Measurements from ENCODE around the gene ABHD2.

The ABHD2 gene

GRCh38 chr15:89243691-89244573 is 155.7 kb downstream of the ABHD2 start, which contains the start of gene FANCI (continued):
- TF ChIP-seq ZNF423 (tag by site-specific recombination; IDR thresholded peaks at IDR 0.05) (no peak), ZNF747 (tag by site-specific recombination; IDR thresholded peaks at IDR 0.05) (no peak), HOXA7 (CRISPR knock-in tag; IDR thresholded peaks at IDR 0.05; ENCODE audit: borderline replicate concordance) (no peak), ZNF366 (tag by site-specific recombination; conservative IDR thresholded peaks at IDR 0.05) (no peak), ZNF202 (tag by site-specific recombination; IDR thresholded peaks at IDR 0.05; ENCODE audit: borderline replicate concordance) (no peak), SETDB1 (IDR thresholded peaks at IDR 0.05; ENCODE audit: insufficient read length, low read length) (no peak), ZNF624 (tag by site-specific recombination; IDR thresholded peaks at IDR 0.05) (no peak), ZBTB6 (tag by site-specific recombination; IDR thresholded peaks at IDR 0.05) (no peak), ZNF561 (tag by site-specific recombination; IDR thresholded peaks at IDR 0.05; ENCODE audit: borderline replicate concordance) (peak; percentile 53; the same call in 1 of the 2 replicates), ZNF433 (tag by site-specific recombination; IDR thresholded peaks at IDR 0.05; ENCODE audit: low read depth) (no peak), GLIS2 (tag by site-specific recombination; IDR thresholded peaks at IDR 0.05) (peak; percentile 80), ZNF26 (tag by site-specific recombination; IDR thresholded peaks at IDR 0.05) (no peak), ZNF302 (tag by site-specific recombination; IDR thresholded peaks at IDR 0.05; ENCODE audit: low read depth) (no peak), YY1 (tag by site-specific recombination; IDR thresholded peaks at IDR 0.05) (no peak; the same call in 1 of the 2 replicates), KLF7 (tag by site-specific recombination; IDR thresholded peaks at IDR 0.05; ENCODE audit: borderline replicate concordance) (no peak; the same call in 1 of the 2 replicates), ZNF658 (tag by site-specific recombination; IDR thresholded peaks at IDR 0.05) (no peak), KLF1 (tag by site-specific recombination; IDR thresholded peaks at IDR 0.05) (no peak; the same call in 1 of the 2 replicates), ZNF426 (tag by site-specific recombination; IDR thresholded peaks at IDR 0.05) (no peak), IKZF3 (tag by site-specific recombination; IDR thresholded peaks at IDR 0.05) (peak; percentile 71), ZNF664 (tag by site-specific recombination; IDR thresholded peaks at IDR 0.05) (no peak), ZNF214 (tag by site-specific recombination; IDR thresholded peaks at IDR 0.05; ENCODE audit: borderline replicate concordance) (no peak), ZNF266 (tag by site-specific recombination; IDR thresholded peaks at IDR 0.05; ENCODE audit: low read depth) (no peak), ZBTB21 (tag by site-specific recombination; IDR thresholded peaks at IDR 0.05) (0 out of 2 replicates have a peak, but pooled peaks have one; percentile 31), ZNF175 (tag by site-specific recombination; IDR thresholded peaks at IDR 0.05) (no peak), ZNF488 (tag by site-specific recombination; IDR thresholded peaks at IDR 0.05) (no peak), ZNF558 (tag by site-specific recombination; IDR thresholded peaks at IDR 0.05) (no peak), ZNF311 (tag by site-specific recombination; IDR thresholded peaks at IDR 0.05; ENCODE audit: borderline replicate concordance) (no peak), INSM2 (tag by site-specific recombination; IDR thresholded peaks at IDR 0.05) (peak; percentile 47), ZNF292 (tag by site-specific recombination; IDR thresholded peaks at IDR 0.05; ENCODE audit: borderline replicate concordance, low read depth) (no peak), SP7 (tag by site-specific recombination; IDR thresholded peaks at IDR 0.05) (peak; percentile 76), ZSCAN4 (tag by site-specific recombination; IDR thresholded peaks at IDR 0.05) (no peak), ZIC2 (tag by site-specific recombination; IDR thresholded peaks at IDR 0.05) (peak; percentile 83), ZNF521 (tag by site-specific recombination; IDR thresholded peaks at IDR 0.05) (no peak), ZNF362 (tag by site-specific recombination; IDR thresholded peaks at IDR 0.05) (no peak)

Data from HEK293 (cell line).